Nephron (organoid): ENCODE data around the gene CLDN20.
"Not testable (repeated sequence)": the region's sequence is repeated elsewhere in the genome, so short reads cannot be mapped to it uniquely, and the experiment has no call there.

Experiments
- H3K27ac Mint-ChIP-seq, 3 experiments: 2 replicates each; pipeline ENCODE4 v1.8.0; 2020; ENCODE audit warnings: mixed read lengths in 3 of 3, mild to moderate bottlenecking in 2 of 3, moderate library complexity in 1 of 3
- H3K27me3 Mint-ChIP-seq: 2 replicates; pipeline ENCODE4 v1.8.0; 2021; ENCODE audit warnings: low read depth, mild to moderate bottlenecking, moderate library complexity, mixed read lengths
- H3K36me3 Mint-ChIP-seq: 2 replicates; pipeline ENCODE4 v1.8.0; 2020; ENCODE audit warnings: low read depth, mixed read lengths
- H3K4me1 Mint-ChIP-seq: 2 replicates; pipeline ENCODE4 v1.8.0; 2020; ENCODE audit warnings: mixed read lengths
- H3K4me3 Mint-ChIP-seq, 3 experiments: 2 replicates each; pipeline ENCODE4 v1.8.0; 2020; ENCODE audit warnings: mild to moderate bottlenecking in 3 of 3, mixed read lengths in 3 of 3, moderate library complexity in 2 of 3
- H3K9me3 Mint-ChIP-seq: 2 replicates; pipeline ENCODE4 v1.8.0; 2020; ENCODE audit warnings: mixed read lengths
- CTCF ChIP-seq, 3 experiments: fragments of 200-600 bp; sonication (generic); IDR thresholded peaks; one replicate each; pipeline ENCODE4 v1.5.0; 2021; ENCODE audit warnings: antibody characterized with exemption in 3 of 3; ENCODE audit not compliant: unreplicated experiment in 3 of 3

The CLDN20 gene

GRCh38 chr6:155310596-155310995, 46.8 kb downstream of the CLDN20 start:
- Mint-ChIP-seq H3K27me3 (no peaks in the 10 kb centered on the region), H3K27ac (no peak overlapping the region), H3K4me1 (peaks cover 15% of the 10 kb centered on the region), H3K4me3 (no peak overlapping the region), H3K36me3 (peaks cover 36% of the 10 kb centered on the region), H3K9me3 (no peaks in the 10 kb centered on the region)
- TF ChIP-seq CTCF (IDR thresholded peaks at IDR 0.05; ENCODE audit: unreplicated experiment in 3 of 3): no peak

GRCh38 chr6:155311086-155311485, 47.3 kb downstream of the CLDN20 start:
- TF ChIP-seq CTCF (IDR thresholded peaks at IDR 0.05; ENCODE audit: unreplicated experiment in 3 of 3): no peak
- Mint-ChIP-seq H3K9me3 (no peaks in the 10 kb centered on the region), H3K27ac (no peak overlapping the region), H3K36me3 (peaks cover 36% of the 10 kb centered on the region), H3K27me3 (no peaks in the 10 kb centered on the region), H3K4me3 (peak overlapping the region in 1 of 3 experiments; percentile 49), H3K4me1 (peaks cover 15% of the 10 kb centered on the region)

- H3K36me3 Mint-ChIP-seq: peaks cover 31% of the 10 kb centered on the region
- peak overlapping the region; percentile 10 to 65 (median 37) for H3K4me3 Mint-ChIP-seq
- H3K27ac Mint-ChIP-seq: no peak overlapping the region
- TF ChIP-seq CTCF (IDR thresholded peaks at IDR 0.05; ENCODE audit: unreplicated experiment in 3 of 3): no peak
- peaks cover 15% of the 10 kb centered on the region for H3K4me1 Mint-ChIP-seq
- H3K9me3 Mint-ChIP-seq: no peaks in the 10 kb centered on the region
- no peaks in the 10 kb centered on the region for H3K27me3 Mint-ChIP-seq
Measured at GRCh38 chr6:155311583-155311982, 47.8 kb downstream of the CLDN20 start.

- peak overlapping the region; percentile 97 to 98 (median 98) for H3K4me3 Mint-ChIP-seq
- not testable (repeated sequence) for H3K27me3 Mint-ChIP-seq
Measured at GRCh38 chr6:155312950-155313349, 49.1 kb downstream of the CLDN20 start.

GRCh38 chr6:155313602-155314091, 49.8 kb downstream of the CLDN20 start:
- TF ChIP-seq CTCF (IDR thresholded peaks at IDR 0.05; ENCODE audit: unreplicated experiment in 3 of 3): no peak
- peaks cover 16% of the 10 kb centered on the region for H3K36me3 Mint-ChIP-seq
- H3K4me1 Mint-ChIP-seq: peaks cover 15% of the 10 kb centered on the region
- peak overlapping the region; percentile 97 to 98 (median 98) for H3K4me3 Mint-ChIP-seq
- no peaks in the 10 kb centered on the region for H3K27me3 Mint-ChIP-seq
- H3K27ac Mint-ChIP-seq: peak overlapping the region; percentile 80 to 89 (median 88)
- H3K9me3 Mint-ChIP-seq: no peaks in the 10 kb centered on the region

More at GRCh38 chr6:155312950-155313349, 49.1 kb downstream of the CLDN20 start:
- H3K36me3 Mint-ChIP-seq: peaks cover 21% of the 10 kb centered on the region
- H3K27ac Mint-ChIP-seq, H3K9me3 Mint-ChIP-seq: not testable (repeated sequence)
- H3K4me1 Mint-ChIP-seq: peaks cover 15% of the 10 kb centered on the region

GRCh38 chr6:155314092-155314772, 50.4 kb downstream of the CLDN20 start, which contains the start of gene TFB1M:
Gene TFB1M (minus strand): TSS chr6:155314484. CDS start chr6:155314428, 56 bp downstream.
- Mint-ChIP-seq H3K4me1 (peaks cover 15% of the 10 kb centered on the region), H3K4me3 (peak within 1 kb of the TSS; percentile 97 to 98 (median 98)), H3K27me3 (no peaks in the 10 kb centered on the region), H3K36me3 (peaks cover 13% of the 10 kb centered on the region), H3K9me3 (no peaks in the 10 kb centered on the region), H3K27ac (peak within 1 kb of the TSS; percentile 80 to 89 (median 88))
- TF ChIP-seq CTCF (IDR thresholded peaks at IDR 0.05; ENCODE audit: unreplicated experiment in 3 of 3): no peak
